Measurements from ENCODE around the gene CKMT2. TPM values are rescaled to one million over a fixed set of nuclear protein-coding genes. Genes with fewer than 3 reads are reported as not detected.

CKMT2 gene
- total and polyA plus RNA-seq, 2 of the 8 experiments (the other 6 are each of a cell fraction or from before 2014, with no cell fraction given): 2.4 to 5.0 TPM

- WGBS, 2 experiments (ENCODE audit: extremely low coverage in 1 of 2, insufficient coverage in 1 of 2, insufficient read length in 1 of 2, insufficient replicate concordance in 2 of 2, low coverage in 1 of 2, low lambda C conversion rate in 2 of 2, missing lambda C conversion rate in 1 of 2): 93% methylated on average over 5 of the region's 5 CpGs; no CpG with 5 or more reads in 1 of the 2 experiments
- CTCF ChIA-PET (ENCODE audit: partially characterized antibody): interaction anchor here (1.0 to 1.4 kb wide), 4 partner anchors 13 to 57 kb away, joined by 3 to 4 read pairs (median 4); no protein-coding TSS in a partner anchor
- Histone ChIP-seq H3K4me1 (replicated peaks in 1 of 4; ENCODE audit: control insufficient read depth in 3 of 4, insufficient read depth in 4 of 4, low read length in 3 of 4) (peaks cover 0 to 7% (median under 1%) of the 10 kb centered on the region in 4 experiments; a peak in 2 of 7 replicates), H3K9ac (replicated peaks in 1 of 4; ENCODE audit: extremely low read depth in 1 of 4, low read depth in 3 of 4, low read length in 3 of 4) (no peak overlapping the region), H4K8ac (ENCODE audit: extremely low read depth, insufficient read depth, low read length) (no peak overlapping the region), H3K9me3 (ENCODE audit: insufficient read depth in 2 of 2, low read depth in 1 of 2, low read length in 1 of 2) (no peaks in the 10 kb centered on the region), H3K27me3 (replicated peaks in 1 of 4; ENCODE audit: control insufficient read depth in 3 of 4, extremely low read depth in 1 of 4, insufficient read depth in 3 of 4, low read length in 3 of 4) (no peaks in the 10 kb centered on the region), H4K91ac (replicated peaks; ENCODE audit: insufficient read length, low read length) (no peak overlapping the region), H3K56ac (replicated peaks; ENCODE audit: insufficient read length, low read depth, low read length) (no peak overlapping the region), H2BK12ac (ENCODE audit: low read depth, low read length) (no peak overlapping the region), H3K4me2 (ENCODE audit: insufficient read depth in 1 of 2, low read depth in 2 of 2, low read length in 2 of 2) (no peak overlapping the region), H3K4ac (replicated peaks; ENCODE audit: insufficient read length, low read depth, low read length) (no peak overlapping the region), H3K23me2 (ENCODE audit: low read depth, low read length) (no peaks in the 10 kb centered on the region; the same call in 1 of the 2 replicates), H3K79me1 (ENCODE audit: low read depth, low read length) (peaks cover 2% of the 10 kb centered on the region; the same call in 1 of the 2 replicates), H3K4me3 (ENCODE audit: extremely low read depth in 1 of 4, insufficient read depth in 2 of 4, low read depth in 3 of 4, low read length in 4 of 4) (no peak overlapping the region), H2BK120ac (replicated peaks; ENCODE audit: low read depth, low read length) (no peak overlapping the region), H3K23ac (ENCODE audit: insufficient read length) (no peak overlapping the region), H4K5ac (ENCODE audit: insufficient read length, low read depth, low read length) (no peak overlapping the region), H4K20me1 (replicated peaks in 1 of 2; ENCODE audit: control insufficient read depth in 1 of 2, insufficient read depth in 2 of 2, low read length in 2 of 2) (peaks cover 0 to 7% of the 10 kb centered on the region in 2 experiments), H3K14ac (ENCODE audit: insufficient read length) (no peak overlapping the region), H3K27ac (ENCODE audit: low read depth, low read length) (no peak overlapping the region), H2AK5ac (ENCODE audit: low read depth, low read length) (no peak overlapping the region), H2BK20ac (ENCODE audit: low read length) (no peak overlapping the region), H3K36me3 (ENCODE audit: control insufficient read depth in 2 of 4, insufficient read depth in 4 of 4, low read length in 3 of 4) (no peaks in the 10 kb centered on the region), H2AFZ (ENCODE audit: low read length) (no peak overlapping the region), H2BK15ac (ENCODE audit: low read length) (no peak overlapping the region), H3K79me2 (ENCODE audit: control insufficient read depth in 1 of 2, insufficient read depth in 2 of 2, low read length in 2 of 2) (no peaks in the 10 kb centered on the region), H3K18ac (ENCODE audit: extremely low read depth, low read length) (no peak overlapping the region), H2BK5ac (ENCODE audit: low read depth, low read length) (no peak overlapping the region)
- no peak for FAIRE-seq
- DNase-seq (ENCODE audit: low read depth in 1 of 2, low spot score in 2 of 2): no peak
- POLR2A ChIA-PET (ENCODE audit: partially characterized antibody): interaction anchor here (0.8 kb wide), 1 partner anchor 19 kb away, joined by 4 read pairs; the partner anchor contains the start of gene CKMT2
- no peak for TF ChIP-seq RAD21 (IDR thresholded peaks at IDR 0.05 in 1 of 2, conservative IDR thresholded peaks at IDR 0.05 in 1 of 2; ENCODE audit: low read depth in 2 of 2, low read length in 2 of 2)
- TF ChIP-seq USF2 (IDR thresholded peaks at IDR 0.05; ENCODE audit: low read length): no peak
- no peak for TF ChIP-seq TAF7 (optimal IDR thresholded peaks at IDR 0.05; ENCODE audit: borderline replicate concordance, low read depth, low read length)
- no peak for TF ChIP-seq BCL11A (IDR thresholded peaks at IDR 0.05; ENCODE audit: low read depth in 2 of 2, low read length in 2 of 2)
- TF ChIP-seq BACH1 (IDR thresholded peaks at IDR 0.05; ENCODE audit: low read length): no peak
- no peak for TF ChIP-seq KDM1A (IDR thresholded peaks at IDR 0.05; ENCODE audit: borderline replicate concordance, low read length)
Measured at GRCh38 chr5:81251922-81252321, 18.8 kb downstream of the CKMT2 start.

All from H1 (cell line).